ENCODE data around the gene SUPV3L1.

Gene SUPV3L1

DNA sequence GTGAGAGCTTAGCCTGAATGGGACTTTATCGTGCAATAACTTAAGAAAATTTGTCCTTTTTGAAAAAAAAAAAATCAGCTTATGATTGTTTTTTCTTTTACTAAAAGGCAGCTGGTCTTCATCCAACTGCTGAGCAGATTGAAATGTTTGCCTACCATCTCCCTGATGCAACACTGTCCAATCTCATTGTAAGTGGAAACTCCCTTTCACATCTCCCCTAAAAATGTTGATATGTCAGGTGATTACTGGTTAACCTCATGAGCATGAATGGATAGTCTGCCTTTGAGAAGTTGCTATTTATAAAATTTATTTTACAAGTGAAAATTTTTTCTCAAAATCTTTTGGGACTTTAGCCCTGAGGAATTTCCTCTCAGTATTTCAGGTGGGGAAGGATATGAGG lies 22.3 kb downstream of the SUPV3L1 start:
- Histone ChIP-seq H3K36me3 (peaks cover 29% of the 10 kb centered on the region), H3K4me3 (ENCODE audit: low read depth in 1 of 2, low read length in 1 of 2) (no peak overlapping the region), H3K27ac (no peak overlapping the region)

DNA sequence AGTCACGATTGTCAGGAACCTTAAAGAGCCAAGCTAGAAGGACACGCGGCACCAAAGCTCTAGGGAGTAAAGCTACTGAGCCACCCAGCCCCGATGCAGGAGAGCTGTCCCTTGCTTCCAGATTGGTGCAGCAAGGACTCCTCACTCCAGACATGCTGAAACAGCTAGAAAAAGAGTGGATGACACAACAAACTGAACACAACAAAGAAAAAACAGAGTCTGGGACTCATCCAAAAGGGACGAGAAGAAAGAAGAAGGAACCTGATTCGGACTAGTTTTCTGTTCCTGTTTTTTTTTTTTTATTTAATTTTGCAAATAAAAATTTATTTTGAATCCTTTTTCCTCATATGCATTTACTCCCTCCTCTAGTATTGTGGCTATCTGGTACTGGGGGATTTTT lies 28.7 kb downstream of the SUPV3L1 start:
- Histone ChIP-seq H3K27me3 (no peaks in the 10 kb centered on the region), H3K4me3 (ENCODE audit: low read depth in 1 of 2, low read length in 1 of 2) (no peak overlapping the region), H3K27ac (no peak overlapping the region), H3K36me3 (peaks cover 26% of the 10 kb centered on the region), H3K4me1 (ENCODE audit: control insufficient read depth in 1 of 2, insufficient read depth in 1 of 2, low read depth in 1 of 2, low read length in 1 of 2) (no peaks in the 10 kb centered on the region), H3K9me3 (no peaks in the 10 kb centered on the region)
- TF ChIP-seq, protein P1, sequence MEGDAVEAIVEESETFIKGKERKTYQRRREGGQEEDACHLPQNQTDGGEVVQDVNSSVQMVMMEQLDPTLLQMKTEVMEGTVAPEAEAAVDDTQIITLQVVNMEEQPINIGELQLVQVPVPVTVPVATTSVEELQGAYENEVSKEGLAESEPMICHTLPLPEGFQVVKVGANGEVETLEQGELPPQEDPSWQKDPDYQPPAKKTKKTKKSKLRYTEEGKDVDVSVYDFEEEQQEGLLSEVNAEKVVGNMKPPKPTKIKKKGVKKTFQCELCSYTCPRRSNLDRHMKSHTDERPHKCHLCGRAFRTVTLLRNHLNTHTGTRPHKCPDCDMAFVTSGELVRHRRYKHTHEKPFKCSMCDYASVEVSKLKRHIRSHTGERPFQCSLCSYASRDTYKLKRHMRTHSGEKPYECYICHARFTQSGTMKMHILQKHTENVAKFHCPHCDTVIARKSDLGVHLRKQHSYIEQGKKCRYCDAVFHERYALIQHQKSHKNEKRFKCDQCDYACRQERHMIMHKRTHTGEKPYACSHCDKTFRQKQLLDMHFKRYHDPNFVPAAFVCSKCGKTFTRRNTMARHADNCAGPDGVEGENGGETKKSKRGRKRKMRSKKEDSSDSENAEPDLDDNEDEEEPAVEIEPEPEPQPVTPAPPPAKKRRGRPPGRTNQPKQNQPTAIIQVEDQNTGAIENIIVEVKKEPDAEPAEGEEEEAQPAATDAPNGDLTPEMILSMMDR (IDR thresholded peaks at IDR 0.05) = no peak

More for the DNA sequence above, 22.3 kb downstream of the SUPV3L1 start:
- TF ChIP-seq, protein P1 (IDR thresholded peaks at IDR 0.05) = no peak
- Histone ChIP-seq H3K27me3 (no peaks in the 10 kb centered on the region), H3K4me1 (ENCODE audit: control insufficient read depth in 1 of 2, insufficient read depth in 1 of 2, low read depth in 1 of 2, low read length in 1 of 2) (no peaks in the 10 kb centered on the region), H3K9me3 (no peaks in the 10 kb centered on the region)

DNA sequence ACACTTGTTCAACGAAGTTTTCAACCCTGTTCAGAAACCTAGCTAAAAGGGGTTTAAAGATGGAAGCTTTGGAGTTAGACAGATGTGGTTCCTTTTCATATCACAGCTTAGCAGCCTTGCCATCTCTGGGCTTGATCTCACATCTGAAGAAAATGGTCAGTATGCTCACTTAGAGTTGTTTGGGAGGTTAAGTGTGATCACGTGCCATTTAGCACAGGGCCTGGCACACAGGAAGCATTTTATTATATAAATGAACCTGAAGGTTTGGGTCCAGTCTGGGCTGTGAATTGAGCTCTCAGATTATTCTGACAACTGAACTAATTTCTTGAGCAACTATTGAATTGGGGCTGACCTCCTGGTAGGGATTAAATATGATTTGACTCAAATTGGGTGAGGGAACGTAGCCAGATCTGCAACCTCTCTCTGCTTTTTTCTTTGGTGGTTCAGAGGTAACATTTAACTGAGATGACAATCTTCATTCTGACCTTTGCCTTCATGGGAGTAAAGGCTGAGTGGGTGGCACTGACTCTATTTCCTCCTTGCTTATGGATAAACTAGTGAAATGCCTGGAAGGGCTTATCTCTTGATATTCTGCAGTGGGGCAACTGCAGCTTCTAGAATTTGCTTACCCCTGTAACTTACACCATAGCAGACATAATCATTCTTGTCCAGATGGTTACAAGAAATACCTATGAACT lies 29.9 kb downstream of the SUPV3L1 start:
- TF ChIP-seq, protein P1 (IDR thresholded peaks at IDR 0.05) = no peak
- H3K4me1 ChIP-seq (ENCODE audit: control insufficient read depth in 1 of 2, insufficient read depth in 1 of 2, low read depth in 1 of 2, low read length in 1 of 2) = peaks cover 6 to 9% of the 10 kb centered on the region in 2 experiments
- no peak overlapping the region for H3K4me3 ChIP-seq (ENCODE audit: low read depth in 1 of 2, low read length in 1 of 2)
- H3K27me3 ChIP-seq = no peaks in the 10 kb centered on the region
- H3K9me3 ChIP-seq = no peaks in the 10 kb centered on the region
- peaks cover 18% of the 10 kb centered on the region for H3K36me3 ChIP-seq
- no peak overlapping the region for H3K27ac ChIP-seq

DNA sequence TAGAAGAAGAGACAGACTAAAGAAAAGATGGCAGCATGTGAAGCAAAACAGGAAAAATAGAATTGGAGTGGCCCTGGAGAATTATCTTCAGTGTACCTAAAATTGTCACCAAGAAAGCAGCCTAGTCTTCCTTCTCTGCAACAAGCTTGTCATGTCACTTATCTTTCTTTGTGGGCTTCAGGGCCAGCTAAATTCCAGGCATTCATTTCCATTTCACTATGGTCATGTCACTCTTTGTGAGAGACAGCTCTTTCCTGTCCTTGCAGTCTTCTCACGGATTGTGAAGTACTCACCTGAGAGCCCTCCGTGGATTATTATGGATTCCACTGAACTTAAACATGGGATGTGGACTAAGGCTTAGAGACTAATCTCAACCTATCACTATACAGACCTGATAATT lies 31.1 kb downstream of the SUPV3L1 start:
- H3K36me3 ChIP-seq = peaks cover 12% of the 10 kb centered on the region
- TF ChIP-seq, protein P1 (IDR thresholded peaks at IDR 0.05) = no peak

DNA sequence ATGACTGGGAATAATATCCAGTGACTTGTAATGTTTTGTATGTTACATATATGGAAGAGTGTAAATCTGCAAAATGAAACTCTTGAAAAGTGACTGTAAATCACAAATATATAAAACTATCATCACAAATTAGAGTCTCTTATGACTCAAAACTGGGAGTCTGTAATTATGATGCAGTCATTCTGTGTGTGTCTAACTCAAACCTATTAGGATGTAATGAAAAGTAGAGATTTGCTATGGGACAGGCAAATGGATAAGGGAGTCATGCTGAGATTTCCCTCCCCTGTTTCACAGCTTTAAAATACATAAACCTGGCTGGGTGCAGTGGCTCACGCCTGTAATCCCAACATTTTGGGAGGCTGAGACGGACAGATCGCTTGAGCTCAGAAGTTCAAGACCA lies 31.5 kb downstream of the SUPV3L1 start:
- Histone ChIP-seq H3K4me3 (ENCODE audit: low read depth in 1 of 2, low read length in 1 of 2) (no peak overlapping the region), H3K9me3 (no peaks in the 10 kb centered on the region), H3K36me3 (peaks cover 12% of the 10 kb centered on the region), H3K27ac (no peak overlapping the region), H3K4me1 (ENCODE audit: control insufficient read depth in 1 of 2, insufficient read depth in 1 of 2, low read depth in 1 of 2, low read length in 1 of 2) (peaks cover 16 to 20% of the 10 kb centered on the region in 2 experiments), H3K27me3 (no peaks in the 10 kb centered on the region)
- TF ChIP-seq, protein P1 (IDR thresholded peaks at IDR 0.05) = no peak

More for the DNA sequence above, 31.1 kb downstream of the SUPV3L1 start:
- no peak overlapping the region for H3K4me3 ChIP-seq (ENCODE audit: low read depth in 1 of 2, low read length in 1 of 2)
- H3K27ac ChIP-seq = no peak overlapping the region
- H3K4me1 ChIP-seq (ENCODE audit: control insufficient read depth in 1 of 2, insufficient read depth in 1 of 2, low read depth in 1 of 2, low read length in 1 of 2) = peaks cover 16 to 20% of the 10 kb centered on the region in 2 experiments
- H3K27me3 ChIP-seq = no peaks in the 10 kb centered on the region
- H3K9me3 ChIP-seq = no peaks in the 10 kb centered on the region
